NCI-H2171 (cell line): Measurements from ENCODE around the gene LMO4.

Experiments used
- DNase-seq: peaks from one replicate; lab custom pipeline; 2025; lab: John Stamatoyannopoulos, UW

LMO4 gene

DNA sequence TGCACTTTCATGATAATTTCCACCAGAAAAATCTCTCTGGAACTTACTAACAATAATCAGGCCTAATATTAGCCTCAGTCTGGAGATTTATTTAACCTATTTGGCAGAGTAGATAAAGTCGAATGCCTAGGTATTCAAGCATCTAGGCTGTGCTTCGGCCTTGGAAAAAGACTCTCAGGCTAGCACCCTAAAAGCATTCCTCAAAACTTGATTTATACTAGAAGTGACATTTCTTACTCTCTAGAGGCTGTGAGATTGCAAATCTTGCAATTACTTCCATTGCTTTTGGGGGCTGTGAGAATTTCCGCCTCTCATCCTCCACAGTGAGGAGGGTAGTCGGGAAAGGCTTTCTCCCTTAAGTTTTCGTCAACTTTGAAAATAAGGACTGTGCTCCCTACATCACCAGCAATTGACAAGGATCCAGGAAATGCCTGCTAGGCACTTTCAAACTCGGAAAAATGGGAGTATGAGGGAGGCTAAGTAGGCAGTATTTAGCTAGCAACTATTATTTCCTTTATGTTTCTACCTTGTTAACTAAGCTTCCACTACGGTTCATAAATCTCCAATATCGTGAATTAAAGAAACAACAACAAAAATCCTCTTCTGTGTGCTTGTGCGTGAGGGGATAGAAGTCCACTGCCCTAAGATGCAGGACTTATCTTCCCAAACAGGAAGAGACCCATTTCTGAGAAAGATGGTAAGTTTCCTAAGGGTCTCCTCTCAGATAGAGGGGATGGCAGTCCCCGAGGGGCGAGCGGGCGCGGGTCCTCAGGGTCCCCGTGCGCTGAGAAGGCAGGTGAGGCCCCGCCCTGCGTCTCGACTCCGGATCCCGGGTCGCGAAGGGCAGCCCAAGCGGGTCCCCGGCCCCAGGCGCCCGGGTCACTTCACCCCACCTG lies 1.1 kb upstream of the LMO4 start:
- no peak for DNase-seq

DNA sequence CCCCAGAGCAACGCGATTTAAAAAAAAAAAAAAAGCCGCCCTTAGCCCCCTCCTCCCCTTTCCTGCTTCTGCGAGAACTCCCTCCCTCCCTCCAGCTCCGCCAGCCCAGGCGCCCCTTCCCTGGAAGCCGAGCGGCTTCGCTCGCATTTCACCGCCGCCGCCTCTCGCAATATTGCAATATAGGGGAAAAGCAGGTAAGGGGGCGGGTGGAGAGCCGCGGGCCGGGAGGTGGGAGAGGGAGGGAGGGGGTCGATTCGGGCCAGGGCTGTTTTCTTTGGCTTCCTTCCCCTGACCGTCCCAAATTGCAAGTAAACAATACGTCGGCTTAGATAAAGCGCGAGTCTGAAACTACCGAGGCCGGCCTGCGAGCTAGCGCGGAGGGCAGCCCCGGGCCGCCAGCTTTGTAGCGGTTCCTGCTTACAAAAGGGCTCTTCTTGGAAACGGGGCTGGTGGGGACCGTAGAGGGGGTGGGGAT lies 408 bp downstream of the LMO4 start:
- DNase-seq, result no peak

DNA sequence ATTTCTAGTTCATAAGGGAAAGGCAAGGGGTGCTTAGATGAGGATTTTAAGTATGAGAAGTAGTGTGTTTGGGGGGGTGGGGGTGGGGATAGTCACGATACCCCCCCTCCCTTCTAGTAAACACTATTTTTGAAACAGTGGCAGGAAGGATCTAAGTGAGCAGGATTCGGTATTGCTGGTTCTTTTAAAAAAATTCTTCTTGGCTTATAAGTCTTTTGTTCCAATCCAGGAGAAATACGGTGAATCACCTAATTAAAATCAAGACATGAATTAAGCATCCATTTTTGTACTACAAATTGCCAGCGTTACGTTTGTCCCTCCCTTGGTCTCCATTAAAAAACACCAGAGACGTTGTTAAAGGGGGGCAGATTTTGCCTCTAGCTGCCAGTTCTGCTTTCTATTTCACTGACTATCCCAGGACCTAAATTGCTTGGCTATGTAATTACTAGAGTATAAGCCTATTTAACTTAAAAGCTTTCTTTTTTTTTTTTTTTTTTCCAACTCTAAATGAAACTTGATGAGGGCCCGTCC lies 911 bp downstream of the LMO4 start:
- DNase-seq, result no peak

DNA sequence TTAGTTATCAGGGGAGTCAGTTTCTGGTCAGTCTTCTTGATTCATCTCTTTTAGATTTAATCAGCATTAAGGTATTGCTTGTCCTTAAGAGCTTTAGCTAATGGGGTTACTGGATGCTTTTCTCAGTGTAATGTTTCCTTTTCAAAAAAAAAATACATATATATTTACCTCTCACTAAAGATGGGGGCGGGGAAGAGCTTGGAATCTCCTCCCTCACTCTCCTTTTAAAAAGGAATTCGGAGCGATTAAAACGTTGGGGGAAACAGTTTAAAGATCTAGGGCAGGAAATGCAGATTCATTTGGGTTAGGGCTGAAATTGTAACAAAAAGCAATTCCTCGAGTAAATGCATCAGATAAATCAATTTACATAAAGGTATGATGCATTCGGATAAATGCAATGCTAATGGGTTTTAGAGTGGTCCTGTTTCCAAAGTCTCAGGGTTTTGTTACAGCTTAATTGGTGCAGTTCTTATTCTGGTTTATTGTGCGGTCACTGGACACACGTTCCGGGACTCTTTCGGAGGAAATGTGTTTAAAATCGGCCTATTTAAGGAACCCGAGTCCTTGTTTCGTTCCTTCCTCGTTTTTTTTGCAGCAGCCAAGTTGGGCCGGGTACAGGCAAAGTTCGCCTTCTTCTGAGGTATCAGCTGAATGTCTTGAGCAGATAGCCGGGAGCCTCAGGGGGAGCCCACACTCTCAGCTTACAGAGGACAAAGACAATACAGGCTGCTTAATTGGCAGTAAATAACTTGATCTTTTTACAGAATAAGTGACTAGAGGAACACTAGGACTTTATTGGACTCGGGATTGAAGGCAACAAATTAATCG lies 1.6 kb downstream of the LMO4 start:
- DNase-seq, result no peak

DNA sequence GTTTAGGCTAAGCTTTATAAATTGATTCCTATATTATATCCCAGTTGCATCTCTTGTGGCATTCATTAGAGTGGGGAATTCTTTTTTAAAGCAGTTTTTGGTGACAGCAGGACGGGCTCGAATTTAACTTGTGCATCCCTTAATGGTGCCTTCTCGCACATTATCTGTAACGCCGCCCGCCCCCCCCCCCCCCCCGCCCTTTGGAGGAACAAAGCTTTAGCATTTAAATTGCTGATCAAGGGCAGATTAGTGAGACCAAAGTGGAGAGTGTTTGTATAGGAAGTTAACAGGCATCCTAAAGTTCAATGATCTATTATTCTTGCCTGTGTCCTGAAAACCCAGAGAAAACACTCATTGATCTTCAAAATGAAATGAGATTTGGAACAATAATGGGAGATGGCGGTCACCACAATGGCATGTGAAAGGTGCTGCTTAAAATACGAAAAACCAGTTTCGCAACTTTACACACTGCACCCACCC lies 2.2 kb downstream of the LMO4 start:
- no peak for DNase-seq

DNA sequence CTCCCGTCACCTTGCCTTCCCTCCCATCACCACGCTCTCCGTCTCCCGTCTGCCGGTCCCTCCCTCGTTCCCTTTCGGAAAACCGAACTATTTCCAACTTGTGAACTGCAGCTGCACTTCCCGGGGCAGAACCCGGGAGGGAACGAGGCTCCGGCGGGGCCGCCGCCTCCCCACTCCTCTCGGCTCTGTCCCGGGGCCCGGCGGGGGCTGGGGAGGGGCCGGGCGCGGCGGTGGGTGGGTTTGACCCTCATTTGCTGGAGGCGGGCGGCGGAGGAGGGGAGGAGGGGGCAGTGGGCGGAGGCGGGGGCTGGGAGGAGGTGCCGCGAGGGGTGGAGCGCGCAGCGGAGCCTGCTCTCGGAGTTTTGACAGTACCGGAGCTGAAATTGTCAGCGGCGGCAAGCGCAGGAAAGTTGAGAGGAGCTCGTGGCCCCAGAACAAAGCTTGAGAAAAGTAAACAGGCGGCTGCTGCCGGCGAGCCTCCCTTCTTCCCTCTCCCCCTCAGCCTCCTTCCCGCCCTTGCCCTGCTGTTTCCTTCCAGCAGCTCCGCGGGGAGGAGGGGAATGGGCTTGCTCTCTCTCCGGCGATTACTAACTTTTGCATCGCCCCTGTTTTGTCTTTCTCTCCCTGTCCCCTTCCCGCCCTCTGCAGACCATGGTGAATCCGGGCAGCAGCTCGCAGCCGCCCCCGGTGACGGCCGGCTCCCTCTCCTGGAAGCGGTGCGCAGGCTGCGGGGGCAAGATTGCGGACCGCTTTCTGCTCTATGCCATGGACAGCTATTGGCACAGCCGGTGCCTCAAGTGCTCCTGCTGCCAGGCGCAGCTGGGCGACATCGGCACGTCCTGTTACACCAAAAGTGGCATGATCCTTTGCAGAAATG lies 2.9 kb downstream of the LMO4 start:
- DNase-seq, result no peak

DNA sequence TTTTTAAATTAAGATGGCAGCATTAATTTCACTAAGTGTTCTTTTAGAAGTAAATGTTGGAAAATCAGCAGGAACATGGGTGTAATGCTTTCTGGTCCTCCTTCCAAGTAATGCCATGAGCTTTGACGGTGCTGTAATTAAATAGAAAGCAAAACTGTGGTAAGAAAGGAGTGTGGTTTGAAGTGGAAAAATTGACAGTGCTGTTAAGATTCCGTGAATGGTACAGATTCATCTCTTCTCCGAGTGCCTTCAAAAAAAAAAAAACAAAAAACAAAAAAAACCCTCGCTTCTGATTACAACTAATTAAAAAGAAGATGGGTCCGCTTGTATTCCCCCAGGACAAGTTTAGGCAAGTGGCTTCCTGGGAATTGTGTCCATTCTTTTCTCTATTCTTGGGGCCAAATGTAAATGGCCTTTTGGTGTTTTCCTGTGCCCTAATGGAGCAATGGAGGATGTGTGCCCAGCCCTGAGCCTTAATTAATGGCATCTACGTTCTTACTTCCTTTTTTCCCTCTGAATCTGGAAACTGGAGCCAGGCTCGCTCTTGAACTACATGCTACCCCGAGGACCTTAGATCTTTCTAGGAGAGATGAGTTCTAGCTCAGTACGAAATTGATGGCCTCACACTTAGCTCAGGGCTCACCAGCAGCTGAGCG lies 5.1 kb downstream of the LMO4 start:
- no peak for DNase-seq

DNA sequence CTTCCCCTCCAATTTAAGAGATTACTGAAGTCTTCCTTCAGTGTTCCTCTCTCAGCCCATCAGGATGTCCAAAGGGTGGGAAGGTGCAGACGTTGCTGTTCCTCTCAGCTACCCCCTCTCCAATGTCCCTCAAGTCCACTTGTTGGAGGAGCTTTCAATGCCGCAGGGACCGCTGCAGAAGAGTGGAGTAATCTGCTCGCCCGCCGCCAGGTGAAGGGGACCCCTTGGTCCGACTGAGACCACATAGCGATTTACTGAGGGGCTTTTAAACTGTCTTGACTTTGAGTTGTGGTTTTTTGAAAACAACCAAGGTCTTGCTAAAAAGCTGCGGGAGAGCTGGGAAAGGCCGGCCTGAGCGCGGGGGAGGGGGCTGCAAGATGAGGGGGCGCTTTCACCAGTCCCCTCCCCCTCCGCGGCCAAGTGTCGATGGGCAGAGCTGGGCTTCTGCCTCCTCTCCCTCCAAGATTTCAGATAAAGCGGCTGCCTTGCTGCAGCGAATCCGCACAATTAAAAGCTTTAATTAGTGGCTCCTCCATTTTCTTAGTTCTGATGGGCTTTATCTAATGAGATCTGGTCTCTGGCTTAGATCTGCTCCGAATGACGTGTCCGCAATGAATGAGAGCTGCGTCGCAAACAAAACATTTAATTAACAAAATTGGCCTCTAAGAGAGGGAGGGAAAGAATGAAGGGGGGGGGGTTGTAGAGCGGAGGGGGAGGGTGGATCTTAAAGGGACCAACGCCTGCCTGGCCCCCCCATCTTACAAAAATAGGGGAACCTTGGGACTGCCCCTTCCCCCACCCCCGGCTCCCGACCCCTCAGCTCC lies 5.9 kb downstream of the LMO4 start:
- DNase-seq, result no peak

DNA sequence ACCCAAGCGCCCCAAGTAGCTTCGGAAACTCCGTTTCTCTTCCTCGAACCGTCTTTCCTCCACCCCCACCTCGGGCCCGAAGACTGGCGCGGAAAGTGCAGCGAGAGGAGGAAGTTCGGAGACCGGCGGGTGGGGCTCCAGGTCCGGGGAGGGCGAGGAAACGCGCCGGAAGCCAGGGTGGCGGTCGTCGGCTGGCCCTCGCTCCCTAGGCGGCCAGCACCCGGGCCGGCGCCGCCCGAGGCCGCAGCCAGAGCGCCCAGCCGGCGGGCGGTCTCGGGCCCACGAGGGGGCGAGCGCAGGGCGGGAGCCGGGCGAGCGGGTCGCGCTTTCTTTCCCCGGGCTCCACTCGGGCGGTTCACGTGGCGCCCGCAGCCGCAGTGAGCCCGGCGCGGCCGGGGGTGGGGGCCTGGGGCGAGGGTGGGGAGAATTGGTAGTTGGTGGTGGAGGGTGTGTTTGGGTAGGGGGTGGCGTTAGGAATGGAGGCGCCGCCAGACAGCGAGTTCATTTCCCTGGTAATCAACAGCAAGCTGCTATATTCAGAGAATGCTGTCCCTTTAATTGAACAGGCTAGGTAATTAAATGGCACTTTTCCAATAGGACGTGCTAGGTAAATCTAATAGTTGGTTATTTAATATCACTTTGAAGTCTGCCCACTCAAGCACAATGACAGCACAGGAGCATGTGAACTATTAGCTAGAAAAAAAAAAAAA lies 6.7 kb downstream of the LMO4 start:
- DNase-seq, result no peak

DNA sequence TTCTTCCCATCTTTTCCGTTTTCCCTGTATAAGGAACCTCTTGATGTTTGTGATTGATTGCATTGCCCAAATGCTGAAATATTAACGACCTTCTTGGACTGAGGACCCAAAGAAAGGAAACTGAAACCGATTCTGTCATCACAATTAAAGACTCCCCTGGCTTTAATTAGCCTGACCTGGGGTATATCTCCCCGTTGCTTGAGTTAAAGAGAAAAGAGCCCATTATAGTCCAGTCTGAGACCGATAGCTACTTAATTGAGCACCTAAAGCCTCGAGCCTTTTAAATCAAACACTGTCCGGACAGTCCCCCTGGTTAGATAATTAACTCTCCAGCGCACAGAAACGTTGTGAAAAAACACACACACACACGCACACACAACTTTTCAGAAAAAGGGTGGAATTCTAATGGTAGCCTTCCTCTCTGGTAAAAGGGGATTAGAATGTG lies 8.0 kb downstream of the LMO4 start:
- DNase-seq, result no peak

DNA sequence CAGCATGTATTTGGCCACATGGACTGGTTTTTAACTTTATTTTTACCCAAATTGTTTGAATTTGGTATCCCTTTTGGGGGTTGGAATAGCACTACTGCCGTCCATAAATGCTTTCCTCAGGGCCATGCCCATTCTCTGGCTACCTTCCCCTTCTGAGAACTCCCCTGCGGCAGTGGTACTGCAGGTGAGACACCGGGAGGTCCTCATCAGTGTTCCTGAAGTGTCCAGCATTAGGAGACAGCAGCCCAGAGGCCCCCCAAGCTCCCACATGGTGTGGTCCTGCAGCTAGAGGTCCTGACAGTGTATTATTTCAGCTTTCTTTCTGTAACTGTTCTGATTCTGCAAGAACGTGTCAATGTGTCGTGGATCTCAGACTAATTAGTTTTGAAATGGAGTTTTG lies 8.9 kb downstream of the LMO4 start:
- no peak for DNase-seq

DNA sequence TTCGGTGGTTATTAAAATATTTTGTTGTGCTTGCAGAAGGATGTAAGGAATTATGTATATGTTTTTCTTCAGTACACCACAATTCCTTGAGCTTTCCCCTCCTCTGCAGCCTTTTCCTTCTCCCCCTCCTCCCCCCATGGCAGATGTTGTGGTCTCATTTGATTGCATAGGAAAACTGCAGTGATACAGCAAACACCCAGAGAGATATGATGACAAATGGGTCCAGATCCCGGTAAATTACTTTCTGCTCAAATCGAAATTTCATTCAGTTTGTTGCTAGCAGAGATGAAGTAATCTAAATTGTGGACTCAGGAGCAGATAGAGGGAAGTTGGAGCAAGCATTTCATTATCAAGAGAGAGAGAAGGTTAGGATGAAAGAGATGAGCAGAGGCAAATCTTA lies 9.9 kb downstream of the LMO4 start:
- DNase-seq, result no peak

DNA sequence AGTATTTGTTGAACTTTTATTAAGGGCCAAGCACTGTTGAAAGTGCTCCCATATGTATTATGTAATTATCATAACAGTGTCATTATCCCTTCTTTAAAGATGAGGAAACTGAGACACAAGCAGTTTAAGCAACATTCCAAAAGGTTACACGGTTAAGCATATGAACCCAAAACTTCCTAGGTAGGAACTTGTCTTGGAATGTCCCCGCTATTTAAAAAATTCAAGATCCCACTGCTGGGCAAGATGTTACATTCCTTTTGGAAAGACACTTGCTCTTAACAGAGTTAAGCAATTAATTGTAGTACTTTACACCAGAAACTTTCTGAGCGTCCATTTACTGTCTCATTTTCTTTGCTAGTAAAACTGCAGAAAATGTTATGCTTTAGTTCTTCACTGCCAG lies 15.6 kb downstream of the LMO4 start:
- DNase-seq, result no peak

DNA sequence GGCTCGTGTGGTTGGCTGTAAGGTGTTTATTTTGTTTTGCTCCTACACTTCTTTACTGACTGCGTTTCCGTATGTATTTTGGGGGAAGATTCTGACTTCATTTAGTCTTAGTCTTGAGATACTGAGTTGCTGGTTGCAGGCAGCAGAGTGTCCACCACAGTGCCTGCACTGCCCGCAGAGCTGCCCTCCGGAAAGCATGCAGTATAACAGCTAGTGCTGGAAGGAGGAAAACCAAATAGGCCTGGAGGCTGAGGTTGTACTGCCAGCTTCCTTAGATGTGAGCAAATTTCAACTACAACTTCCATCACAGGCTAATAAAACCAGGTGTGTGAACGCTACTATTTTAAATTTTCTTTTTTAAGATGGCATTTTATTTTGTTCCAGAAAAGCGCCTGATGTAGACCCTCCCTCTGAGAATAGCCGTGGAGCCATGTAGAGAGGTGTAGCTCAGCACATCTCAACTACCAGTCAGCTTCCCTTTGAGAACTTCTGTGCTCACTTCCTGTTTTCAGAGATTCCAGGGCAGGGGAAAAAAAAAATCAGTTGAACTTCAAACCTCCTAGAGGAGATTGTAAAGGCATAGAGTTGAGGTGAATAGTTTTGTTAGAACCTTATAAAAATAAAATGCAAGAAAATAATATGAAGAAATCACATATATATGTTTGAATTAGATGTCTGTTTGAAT lies 17.6 kb downstream of the LMO4 start:
- DNase-seq, result no peak

DNA sequence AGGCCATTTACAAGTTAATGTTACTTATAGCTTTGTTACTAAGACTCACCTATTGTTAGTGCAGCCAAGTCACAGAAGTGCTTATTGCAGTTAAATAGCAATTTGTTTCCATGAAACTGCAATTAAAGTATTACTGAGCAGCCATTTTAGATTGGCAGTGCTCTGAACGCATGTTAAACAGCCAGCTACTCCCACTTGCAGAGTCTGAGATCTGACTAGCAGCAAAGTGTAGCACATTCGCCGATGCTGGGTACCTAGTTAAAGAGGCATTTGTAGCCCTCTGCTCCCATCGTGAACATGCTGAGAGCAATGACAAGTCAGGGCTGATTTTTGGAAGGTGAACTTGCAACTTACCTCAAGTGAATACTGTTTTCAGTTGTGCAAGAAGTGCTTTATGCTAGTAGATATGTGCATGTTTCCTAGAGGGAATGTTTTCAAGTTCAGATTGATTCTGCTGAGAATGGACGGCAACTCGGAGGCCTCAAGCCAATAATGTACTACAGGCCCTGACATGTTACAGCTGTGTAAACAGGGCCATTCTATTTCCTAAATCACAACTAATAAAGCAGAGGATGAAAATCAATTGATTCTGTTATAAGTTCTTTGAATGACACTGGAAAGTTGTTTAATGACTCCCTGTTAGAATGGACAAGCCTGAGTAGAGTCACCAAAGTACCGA lies 19.8 kb downstream of the LMO4 start:
- DNase-seq, result no peak

DNA sequence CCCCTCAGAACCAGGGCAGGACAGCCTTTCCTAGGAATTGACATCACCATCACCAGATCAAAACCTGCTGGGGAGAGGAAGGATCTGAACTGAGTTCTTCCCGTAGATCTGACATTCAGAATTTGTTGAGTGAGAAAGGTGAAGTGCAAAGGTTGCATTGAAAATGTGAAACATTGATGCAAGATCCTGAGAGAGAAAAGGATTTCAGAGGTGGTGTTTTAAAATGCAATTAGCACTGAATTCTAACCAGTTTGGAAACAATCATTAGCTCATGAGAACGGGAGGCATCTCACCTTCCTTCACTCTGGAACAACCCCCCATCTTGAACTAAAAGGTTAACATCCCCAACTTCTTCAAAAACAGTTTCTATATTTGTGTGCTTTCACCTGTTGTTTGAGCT lies 20.4 kb downstream of the LMO4 start:
- no peak for DNase-seq

DNA sequence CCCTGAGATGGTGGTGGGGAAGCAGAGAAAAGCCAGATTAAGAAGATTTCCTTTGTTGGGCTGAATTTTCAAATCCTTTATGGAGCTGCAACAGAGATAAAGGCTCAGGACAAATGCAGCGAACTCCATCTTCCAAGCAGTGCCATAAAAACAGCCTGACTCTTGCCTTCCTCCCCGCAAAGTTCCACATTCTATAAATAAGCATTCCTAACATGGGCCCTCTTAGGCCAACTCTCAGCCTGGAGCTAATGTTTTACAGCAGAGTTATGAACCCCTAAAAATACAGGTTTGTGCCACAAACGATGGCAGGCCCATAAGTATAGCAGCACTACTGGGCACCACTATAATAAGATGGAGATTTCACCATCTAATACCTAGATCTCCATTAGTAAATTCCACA lies 27.2 kb downstream of the LMO4 start:
- no peak for DNase-seq

DNA sequence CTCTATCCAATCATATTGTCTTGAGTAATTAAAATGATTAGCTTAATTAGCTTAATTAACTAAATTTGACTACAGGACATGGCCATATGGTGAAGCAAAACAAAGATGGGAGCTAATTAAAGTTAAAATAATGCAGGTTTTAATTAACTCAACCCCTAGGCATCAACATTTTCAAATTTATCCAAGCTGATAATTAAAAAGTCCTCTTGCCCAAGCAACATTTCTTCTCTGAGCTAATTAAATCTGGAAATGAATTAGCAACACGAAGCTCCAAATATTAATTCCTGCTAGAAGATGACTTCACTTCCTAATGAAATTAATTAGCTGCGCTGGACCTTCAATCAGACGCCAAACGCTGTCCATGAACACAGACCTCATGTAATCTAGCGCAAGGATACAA lies 27.9 kb downstream of the LMO4 start:
- DNase-seq, result no peak
